HCT116 (cell line): ENCODE measurements around the gene ARHGEF11. TPM values are rescaled to one million over a fixed set of nuclear protein-coding genes. Genes with fewer than 3 reads are reported as not detected.

ENCODE experiments used
- ATAC-seq: fragments of 200-7000 bp; cut with Tn5 transposase; 2 replicates; pipeline ENCODE4 v1.9.1; 2020; ENCODE audit warnings: mild to moderate bottlenecking, moderate library complexity
- BruUV-seq: library from RNA; stranded (reverse); fragments of 400-500 nt; replicated peaks from 2 replicates; lab custom pipeline; 2021; lab: Mats Ljungman, UMichigan
- CTCF ChIA-PET: fragments of 300-600 bp; sonication (Branson Sonifier 250); formaldehyde crosslinking; loops from one replicate; lab custom pipeline; 2021; ENCODE audit warnings: antibody characterized with exemption; lab: Charles Lee
- POLR2A ChIA-PET: fragments of 300-600, 350-600 bp; sonication (Branson Sonifier 250); formaldehyde crosslinking; loops from one replicate; lab custom pipeline; 2021; ENCODE audit warnings: antibody characterized with exemption; lab: Charles Lee
- RAD21 ChIA-PET, 2 experiments: fragments of 300-600 bp; sonication (Branson Sonifier 250); formaldehyde crosslinking; loops; one replicate each; lab custom pipeline; 2023; ENCODE audit warnings: low total read pairs in 2 of 2; ENCODE audit not compliant: uncharacterized antibody in 2 of 2, unreplicated experiment in 2 of 2, low non-redundant PET in 1 of 2; lab: Charles Lee
- DNase-seq: peaks from one replicate; pipeline ENCODE4 v3.0.0-alpha.2; 2010; ENCODE audit warnings: low read depth, low spot score
- H2AFZ ChIP-seq: fragments of 200-600 bp; shearing (Covaris generic), sonication (generic); 2 replicates; pipeline ENCODE4 v1.6.1; 2017; ENCODE audit warnings: low read depth, mixed run types, mixed read lengths, antibody characterized with exemption, low read length; ENCODE audit not compliant: poor library complexity, severe bottlenecking
- H3K27ac ChIP-seq: 2 replicates; pipeline ENCODE4 v1.5.1; 2012; ENCODE audit warnings: low read depth, low read length
- H3K27me3 ChIP-seq: fragments of 200-600 bp; sonication (generic); 2 replicates; pipeline ENCODE4 v1.6.1; 2016; ENCODE audit warnings: mixed run types, low read length, mixed read lengths; ENCODE audit not compliant: insufficient read depth
- H3K36me3 ChIP-seq, 2 experiments: fragments of 200-500 bp in 1 of 2; fragments of 200-600 bp in 1 of 2; sonication (Bioruptor generic) in 1 of 2; sonication (generic) in 1 of 2; 2 replicates each; pipeline versions ENCODE4 v1.5.1 to v1.6.1; 2014 to 2016; ENCODE audit warnings: low read length in 2 of 2, inconsistent platforms in 1 of 2, mixed read lengths in 1 of 2, mixed run types in 1 of 2; ENCODE audit not compliant: insufficient read depth in 2 of 2, control insufficient read depth in 1 of 2
- H3K4me1 ChIP-seq, 2 experiments: fragments of 200-600 bp in 1 of 2; sonication (generic) in 1 of 2; 2 replicates each; pipeline versions ENCODE4 v1.5.1 to v1.6.1; 2012 to 2017; ENCODE audit warnings: low read length in 2 of 2, inconsistent platforms in 1 of 2, mild to moderate bottlenecking in 1 of 2, mixed read lengths in 1 of 2, mixed run types in 1 of 2, moderate library complexity in 1 of 2; ENCODE audit not compliant: insufficient read depth in 2 of 2, control insufficient read depth in 1 of 2
- H3K4me2 ChIP-seq: fragments of 200-600 bp; sonication (generic); 2 replicates; pipeline ENCODE4 v1.6.1; 2017; ENCODE audit warnings: mixed run types, low read length, mixed read lengths
- H3K4me3 ChIP-seq, 2 experiments: fragments of 200-600 bp in 1 of 2; sonication (generic) in 1 of 2; replicated peaks in 1 of 2; 2 replicates each; pipeline ENCODE4 v1.5.1; 2011 to 2016; ENCODE audit warnings: low read length in 2 of 2, control low read depth in 1 of 2, low read depth in 1 of 2, mild to moderate bottlenecking in 1 of 2, mixed read lengths in 1 of 2, mixed run types in 1 of 2
- H3K79me2 ChIP-seq: fragments of 200-600 bp; sonication (generic); 2 replicates; pipeline ENCODE4 v1.6.1; 2017; ENCODE audit warnings: mild to moderate bottlenecking, mixed run types, low read length, moderate library complexity, mixed read lengths; ENCODE audit not compliant: insufficient read depth
- H3K9ac ChIP-seq: fragments of 200-600 bp; sonication (generic); 2 replicates; pipeline ENCODE4 v1.6.1; 2016; ENCODE audit warnings: low read length, mixed read lengths
- H3K9me2 ChIP-seq: fragments of 200-600 bp; sonication (generic), shearing (Covaris generic); 2 replicates; pipeline ENCODE4 v1.6.1; 2017; ENCODE audit warnings: mixed run types, mild to moderate bottlenecking, moderate library complexity; ENCODE audit not compliant: insufficient read depth
- H3K9me3 ChIP-seq, 2 experiments: fragments of 200-500 bp in 1 of 2; fragments of 200-600 bp in 1 of 2; sonication (Bioruptor generic) in 1 of 2; sonication (generic) in 1 of 2; 2 replicates each; pipeline ENCODE4 v1.6.1; 2014 to 2017; ENCODE audit warnings: low read length in 2 of 2, mixed read lengths in 2 of 2, inconsistent platforms in 1 of 2, low read depth in 1 of 2, mild to moderate bottlenecking in 1 of 2, mixed run types in 1 of 2, moderate library complexity in 1 of 2; ENCODE audit not compliant: control insufficient read depth in 1 of 2, insufficient read depth in 1 of 2
- H4K20me1 ChIP-seq: fragments of 200-600 bp; sonication (generic), shearing (Covaris generic); 2 replicates; pipeline ENCODE4 v1.6.1; 2017; ENCODE audit warnings: mixed run types, mild to moderate bottlenecking, moderate library complexity; ENCODE audit not compliant: insufficient read depth
- CBX3 ChIP-seq: IDR thresholded peaks from 2 replicates; pipeline ENCODE4 v1.6.1; 2012; ENCODE audit warnings: low read depth
- EZH2 ChIP-seq: fragments of 200-600 bp; sonication (generic); IDR thresholded peaks from 2 replicates; pipeline ENCODE4 v1.6.1; 2017; ENCODE audit warnings: antibody characterized with exemption, mixed run types
- EZH2phosphoT487 ChIP-seq: fragments of 200-600 bp; IDR thresholded peaks from 2 replicates; pipeline ENCODE4 v1.6.1; 2018; ENCODE audit warnings: antibody characterized with exemption, borderline replicate concordance
- FOSL1 ChIP-seq: IDR thresholded peaks from 2 replicates; pipeline ENCODE4 v1.6.1; 2012; ENCODE audit warnings: low read depth
- JUND ChIP-seq: IDR thresholded peaks from 2 replicates; pipeline ENCODE4 v1.6.1; 2012
- POLR2A ChIP-seq: IDR thresholded peaks from 2 replicates; pipeline ENCODE4 v1.7.0; 2011; ENCODE audit warnings: borderline replicate concordance; ENCODE audit not compliant: insufficient read depth, insufficient read length; ENCODE audit errors: extremely low read depth
- POLR2AphosphoS5 ChIP-seq: IDR thresholded peaks from 2 replicates; pipeline ENCODE4 v1.6.1; 2011; ENCODE audit warnings: mild to moderate bottlenecking, low read depth, low read length, moderate library complexity
- RAD21 ChIP-seq: IDR thresholded peaks from 2 replicates; pipeline ENCODE4 v1.6.1; 2012; ENCODE audit warnings: low read depth, mild to moderate bottlenecking
- SIN3A ChIP-seq: IDR thresholded peaks from 2 replicates; pipeline ENCODE4 v1.6.1; 2012; ENCODE audit warnings: low read depth
- SP1 ChIP-seq: IDR thresholded peaks from 2 replicates; pipeline ENCODE4 v1.6.1; 2012; ENCODE audit warnings: low read depth
- YY1 ChIP-seq: IDR thresholded peaks from 2 replicates; pipeline ENCODE4 v1.6.1; 2011; ENCODE audit warnings: low read length, low read depth, moderate library complexity, mild to moderate bottlenecking; ENCODE audit not compliant: insufficient replicate concordance; ENCODE audit errors: extremely low read depth
- ZFX ChIP-seq: fragments of 450-650 bp; IDR thresholded peaks from 2 replicates; pipeline ENCODE4 v1.6.1; 2017
- ZNF274 ChIP-seq: fragments of 200-500 bp; sonication (Bioruptor generic); IDR thresholded peaks from 2 replicates; pipeline ENCODE4 v1.6.1; 2014; ENCODE audit warnings: mild to moderate bottlenecking, low read depth, low read length, inconsistent platforms
- intact Hi-C: fragments of 100-400 bp; cut with micrococcal nuclease; formaldehyde crosslinking; loops from 2 replicates; pipeline ENCODE4 v1.10.0; 2022
- total RNA-seq: library from RNA; stranded (reverse); gene quantifications from one replicate; pipeline ENCODE4 v1.2.1, GENCODE V29; 2021; ENCODE audit not compliant: unreplicated experiment

The ARHGEF11 gene
- total RNA-seq, 1 experiment from 2014 or later = 28.9 TPM

DNA sequence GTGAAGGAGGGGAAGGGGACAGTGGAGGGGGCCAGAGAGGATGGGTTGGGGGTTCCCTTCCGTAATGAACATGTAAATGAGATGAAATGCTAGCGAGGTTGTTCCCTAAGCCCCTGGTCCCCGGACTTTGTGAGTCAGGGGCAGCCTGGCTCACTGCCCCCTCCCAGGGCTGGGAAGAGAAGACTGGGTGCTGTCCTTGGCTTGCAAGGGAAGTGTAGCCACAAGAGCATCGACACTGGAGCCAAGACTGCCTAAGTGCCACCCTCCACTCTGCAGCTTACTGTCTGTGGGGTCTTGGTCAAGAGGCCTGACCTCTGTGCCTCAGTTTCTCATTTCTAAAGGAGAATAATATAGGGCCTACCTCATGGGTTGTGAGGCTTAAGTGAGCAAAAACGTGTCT lies 151.5 kb downstream of the ARHGEF11 start:
- H2AFZ ChIP-seq = no peak overlapping the region
- no peak for TF ChIP-seq JUND
- no peak for TF ChIP-seq FOSL1
- no peak for TF ChIP-seq YY1
- no peak for TF ChIP-seq CBX3
- no peak for TF ChIP-seq SP1
- no peak for TF ChIP-seq ZFX
- TF ChIP-seq POLR2A = no peak
- TF ChIP-seq EZH2 = no peak
- peaks cover 32 to 74% of the 10 kb centered on the region in 2 experiments for H3K4me1 ChIP-seq
- no peak for DNase-seq
- H3K4me2 ChIP-seq = no peak overlapping the region
- no peak overlapping the region for H3K4me3 ChIP-seq
- no peaks in the 10 kb centered on the region for H3K79me2 ChIP-seq
- no peaks in the 10 kb centered on the region for H3K9me3 ChIP-seq
- H3K9ac ChIP-seq = no peak overlapping the region; the same call in 1 of the 2 replicates
- CTCF ChIA-PET = interaction anchor here (1.0 to 1.9 kb wide), 2 partner anchors 26 to 34 kb away, joined by 4 to 9 read pairs; partner anchors contain the start of gene LRRC71
- H3K36me3 ChIP-seq = no peaks in the 10 kb centered on the region
- H3K27me3 ChIP-seq = no peaks in the 10 kb centered on the region
- POLR2A ChIA-PET = no interaction called here
- ATAC-seq = no peak
- no TSS peak for BruUV-seq
- RAD21 ChIA-PET = no interaction called here
- no peaks in the 10 kb centered on the region for H4K20me1 ChIP-seq
- H3K9me2 ChIP-seq = no peaks in the 10 kb centered on the region
- H3K27ac ChIP-seq = no peak overlapping the region
- intact Hi-C loops = no loop called here

DNA sequence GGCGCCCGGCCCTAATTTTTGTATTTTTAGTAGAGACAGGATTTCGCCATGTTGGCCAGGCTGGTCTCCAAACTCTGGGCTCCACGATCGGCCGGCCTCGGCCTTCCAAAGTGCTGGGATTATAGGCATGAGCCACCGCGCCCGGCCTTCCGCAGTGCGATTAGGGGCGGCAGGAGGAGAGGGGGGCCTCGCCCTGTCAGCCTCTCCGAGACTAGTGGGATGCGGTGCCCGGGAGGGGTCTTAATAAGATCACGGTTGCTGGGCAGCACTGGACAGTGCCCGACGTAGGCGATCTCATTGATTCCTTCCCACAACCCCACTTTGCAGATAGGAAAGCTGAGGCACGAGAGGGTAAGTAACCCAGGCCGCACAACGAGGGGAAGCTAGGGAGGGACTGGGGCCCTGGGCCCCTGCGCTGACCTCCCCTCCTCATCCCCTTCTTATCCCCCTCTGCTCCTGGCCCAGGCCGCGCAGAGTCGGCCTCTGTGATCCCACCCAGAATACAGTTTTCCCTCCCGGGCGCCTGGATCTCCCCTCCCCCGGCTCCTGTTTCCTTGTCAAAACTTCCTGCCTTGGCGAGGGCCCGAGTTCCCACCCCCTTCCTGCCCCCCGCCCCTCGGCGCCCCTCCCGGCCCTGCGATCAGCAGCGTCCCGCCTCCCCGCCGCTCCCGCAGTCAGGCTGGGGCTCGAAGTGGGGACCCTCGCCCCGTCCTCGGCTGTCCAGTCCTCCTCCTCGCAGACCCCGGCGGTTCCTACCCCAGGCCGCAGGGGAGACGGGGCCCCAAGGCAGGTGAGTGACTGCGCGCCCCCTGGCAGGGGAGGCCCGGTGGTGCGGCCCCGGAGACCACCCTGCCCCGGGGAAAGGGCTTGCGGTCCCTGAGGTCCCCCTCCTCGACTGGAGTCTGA lies 152.2 kb downstream of the ARHGEF11 start, which contains the start of gene PEAR1:
TSS of gene PEAR1 (plus strand) at position 671 of the 906 bp plus-strand sequence. CDS start 10,209 bp downstream, outside the sequence.
- H3K9me2 ChIP-seq = no peaks in the 10 kb centered on the region
- H3K4me2 ChIP-seq = peak within 1 kb of the TSS; percentile 62
- TF ChIP-seq FOSL1 (no peak), EZH2phosphoT487 (no peak), SP1 (no peak), ZNF274 (no peak), JUND (no peak), POLR2AphosphoS5 (no peak), RAD21 (no peak), SIN3A (no peak)
- CTCF ChIA-PET = interaction anchor here (0.6 to 4.6 kb wide), 6 partner anchors 27 to 244 kb away, joined by 3 to 62 read pairs (median 6); partner anchors contain the start of gene LRRC71
- no peak within 1 kb of the TSS; the same call in 1 of the 2 replicates for H3K9ac ChIP-seq
- H4K20me1 ChIP-seq = no peaks in the 10 kb centered on the region
- peaks cover 32 to 68% of the 10 kb centered on the region in 2 experiments for H3K4me1 ChIP-seq
- BruUV-seq = no TSS peak
- H3K36me3 ChIP-seq = no peaks in the 10 kb centered on the region
- peak within 1 kb of the TSS in 1 of 2 experiments; percentile 18; a peak in 1 of 4 replicates for H3K4me3 ChIP-seq
- H2AFZ ChIP-seq = no peak within 1 kb of the TSS
- H3K79me2 ChIP-seq = no peaks in the 10 kb centered on the region
- H3K9me3 ChIP-seq = no peaks in the 10 kb centered on the region
- no peaks in the 10 kb centered on the region for H3K27me3 ChIP-seq
- RAD21 ChIA-PET = interaction anchor here (0.6 to 0.8 kb wide), 5 partner anchors 27 to 301 kb away, joined by 3 to 4 read pairs (median 3); partner anchors contain the start of gene LRRC71 (in 1 of the 2)
- no peak for DNase-seq
- POLR2A ChIA-PET = no interaction called here
- no peak for ATAC-seq
- intact Hi-C loops = no loop called here
- H3K27ac ChIP-seq = no peak within 1 kb of the TSS
